Panc1 (cell line): ENCODE data around the gene ERCC6.

Experiments used
- POLR2AphosphoS5 ChIP-seq: IDR thresholded peaks from 2 replicates; pipeline ENCODE4 v1.6.1; 2012; ENCODE audit warnings: mild to moderate bottlenecking, low read depth, low read length, moderate library complexity
- REST ChIP-seq, 2 experiments: IDR thresholded peaks; 2 replicates each; pipeline ENCODE4 v1.6.1; 2011 to 2012; ENCODE audit warnings: low read depth in 2 of 2, control low read depth in 1 of 2, low read length in 1 of 2, mild to moderate bottlenecking in 1 of 2, moderate library complexity in 1 of 2; ENCODE audit not compliant: insufficient read depth in 1 of 2
- SIN3A ChIP-seq: IDR thresholded peaks from 2 replicates; pipeline ENCODE4 v1.6.1; 2012; ENCODE audit warnings: low read depth, mild to moderate bottlenecking, low read length, moderate library complexity, borderline replicate concordance; ENCODE audit not compliant: insufficient read depth
- TCF7L2 ChIP-seq: IDR thresholded peaks from 2 replicates; pipeline ENCODE4 v1.6.1; 2011; ENCODE audit warnings: mild to moderate bottlenecking, low read depth, low read length, inconsistent platforms
- TF ChIP-seq, protein P1 (sequence below): fragments of 450-650 bp; IDR thresholded peaks from 2 replicates; pipeline ENCODE4 v1.5.1; 2017; ENCODE audit warnings: mild to moderate bottlenecking

GRCh38 chr10:49520122-49520775, 18.7 kb downstream of the ERCC6 start:
- TF ChIP-seq, protein P1, sequence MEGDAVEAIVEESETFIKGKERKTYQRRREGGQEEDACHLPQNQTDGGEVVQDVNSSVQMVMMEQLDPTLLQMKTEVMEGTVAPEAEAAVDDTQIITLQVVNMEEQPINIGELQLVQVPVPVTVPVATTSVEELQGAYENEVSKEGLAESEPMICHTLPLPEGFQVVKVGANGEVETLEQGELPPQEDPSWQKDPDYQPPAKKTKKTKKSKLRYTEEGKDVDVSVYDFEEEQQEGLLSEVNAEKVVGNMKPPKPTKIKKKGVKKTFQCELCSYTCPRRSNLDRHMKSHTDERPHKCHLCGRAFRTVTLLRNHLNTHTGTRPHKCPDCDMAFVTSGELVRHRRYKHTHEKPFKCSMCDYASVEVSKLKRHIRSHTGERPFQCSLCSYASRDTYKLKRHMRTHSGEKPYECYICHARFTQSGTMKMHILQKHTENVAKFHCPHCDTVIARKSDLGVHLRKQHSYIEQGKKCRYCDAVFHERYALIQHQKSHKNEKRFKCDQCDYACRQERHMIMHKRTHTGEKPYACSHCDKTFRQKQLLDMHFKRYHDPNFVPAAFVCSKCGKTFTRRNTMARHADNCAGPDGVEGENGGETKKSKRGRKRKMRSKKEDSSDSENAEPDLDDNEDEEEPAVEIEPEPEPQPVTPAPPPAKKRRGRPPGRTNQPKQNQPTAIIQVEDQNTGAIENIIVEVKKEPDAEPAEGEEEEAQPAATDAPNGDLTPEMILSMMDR = no peak
- no peak for TF ChIP-seq POLR2AphosphoS5
- no peak for TF ChIP-seq TCF7L2
- no peak for TF ChIP-seq REST (IDR thresholded peaks at IDR 0.05; ENCODE audit: insufficient read depth in 1 of 2, low read depth in 2 of 2, low read length in 1 of 2)
- TF ChIP-seq SIN3A = no peak
